ENCODE data around the gene OTOF. TPM values are rescaled to one million over a fixed set of nuclear protein-coding genes. Genes with fewer than 3 reads are reported as not detected.

Gene OTOF
- total RNA-seq = not detected in 2 replicates

DNA sequence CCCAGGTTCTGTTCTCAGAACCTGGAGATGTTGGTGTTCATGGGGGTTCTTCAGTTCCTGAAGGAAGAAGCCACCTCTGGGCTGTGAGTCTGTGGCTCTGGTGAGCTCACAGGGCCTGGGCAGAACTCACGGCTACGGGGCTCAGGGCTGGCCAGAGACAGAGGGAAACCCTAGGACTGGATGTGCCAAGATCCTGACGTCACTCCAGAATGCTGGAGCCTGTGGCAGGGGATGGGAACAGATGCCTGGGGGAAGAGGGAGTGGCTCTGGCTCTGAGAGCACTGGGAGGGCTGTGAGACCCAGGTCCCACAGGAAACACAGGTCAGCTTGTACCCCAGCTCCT, at the start of gene OTOF:
TSS of gene OTOF (minus strand) at position 214 of the 343 bp plus-strand sequence.
- no peaks in the 10 kb centered on the region for H3K36me3 ChIP-seq (ENCODE audit: control insufficient read depth, insufficient read depth, low read length)
- no peak within 1 kb of the TSS for H3K4me3 ChIP-seq (ENCODE audit: low read depth, low read length)
- DNase-seq (ENCODE audit: low read depth) = no peak
- H3K27me3 ChIP-seq (ENCODE audit: control insufficient read depth, insufficient read depth, low read length) = peaks cover 6% of the 10 kb centered on the region
- TF ChIP-seq, protein P1, sequence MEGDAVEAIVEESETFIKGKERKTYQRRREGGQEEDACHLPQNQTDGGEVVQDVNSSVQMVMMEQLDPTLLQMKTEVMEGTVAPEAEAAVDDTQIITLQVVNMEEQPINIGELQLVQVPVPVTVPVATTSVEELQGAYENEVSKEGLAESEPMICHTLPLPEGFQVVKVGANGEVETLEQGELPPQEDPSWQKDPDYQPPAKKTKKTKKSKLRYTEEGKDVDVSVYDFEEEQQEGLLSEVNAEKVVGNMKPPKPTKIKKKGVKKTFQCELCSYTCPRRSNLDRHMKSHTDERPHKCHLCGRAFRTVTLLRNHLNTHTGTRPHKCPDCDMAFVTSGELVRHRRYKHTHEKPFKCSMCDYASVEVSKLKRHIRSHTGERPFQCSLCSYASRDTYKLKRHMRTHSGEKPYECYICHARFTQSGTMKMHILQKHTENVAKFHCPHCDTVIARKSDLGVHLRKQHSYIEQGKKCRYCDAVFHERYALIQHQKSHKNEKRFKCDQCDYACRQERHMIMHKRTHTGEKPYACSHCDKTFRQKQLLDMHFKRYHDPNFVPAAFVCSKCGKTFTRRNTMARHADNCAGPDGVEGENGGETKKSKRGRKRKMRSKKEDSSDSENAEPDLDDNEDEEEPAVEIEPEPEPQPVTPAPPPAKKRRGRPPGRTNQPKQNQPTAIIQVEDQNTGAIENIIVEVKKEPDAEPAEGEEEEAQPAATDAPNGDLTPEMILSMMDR (IDR thresholded peaks at IDR 0.05; ENCODE audit: insufficient read depth, low read length, poor library complexity, severe bottlenecking) = no peak

DNA sequence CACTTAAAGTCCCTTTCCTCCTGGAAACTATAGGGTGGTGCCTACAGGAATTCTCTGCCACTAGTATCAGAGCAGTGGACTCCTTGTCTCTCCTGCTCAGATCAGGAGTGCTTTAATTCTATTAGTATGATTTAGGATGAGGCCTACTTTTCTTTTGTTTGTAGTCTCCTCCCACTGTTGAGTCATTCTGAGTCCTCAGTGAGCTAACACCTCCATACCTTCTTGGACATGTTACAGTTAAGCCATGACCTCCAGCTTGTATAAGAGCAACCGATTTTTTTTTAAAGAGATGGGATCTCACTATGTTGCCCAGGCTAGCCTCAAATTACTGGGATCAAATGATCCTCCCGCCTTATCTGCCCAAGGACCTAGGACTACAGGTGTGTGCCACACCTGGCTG, 48.7 kb upstream of the OTOF start:
- no peak for DNase-seq (ENCODE audit: low read depth)
- H3K4me3 ChIP-seq (ENCODE audit: low read depth, low read length) = no peak overlapping the region
- TF ChIP-seq, protein P1 (IDR thresholded peaks at IDR 0.05; ENCODE audit: insufficient read depth, low read length, poor library complexity, severe bottlenecking) = no peak
- peaks cover 16% of the 10 kb centered on the region for H3K27me3 ChIP-seq (ENCODE audit: control insufficient read depth, insufficient read depth, low read length)
- H3K36me3 ChIP-seq (ENCODE audit: control insufficient read depth, insufficient read depth, low read length) = no peaks in the 10 kb centered on the region

DNA sequence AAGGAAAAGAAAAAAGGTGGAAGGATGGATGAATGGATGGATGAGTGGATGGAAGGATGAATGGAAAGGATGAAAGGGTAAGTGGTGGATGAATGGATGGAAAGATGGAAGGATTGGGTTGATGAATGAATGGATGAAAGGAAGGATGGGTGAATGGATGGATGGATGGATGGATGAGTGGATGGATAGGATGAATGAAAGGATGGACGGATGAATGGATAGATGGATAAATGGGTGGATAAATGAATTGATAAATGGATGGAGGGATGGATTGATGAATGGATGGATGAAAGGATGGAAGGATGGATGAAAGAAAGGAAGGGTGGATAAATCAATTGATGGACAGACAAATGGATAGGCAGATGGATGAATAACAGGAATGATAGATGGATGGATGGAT, 48.2 kb upstream of the OTOF start:
- TF ChIP-seq, protein P1 (IDR thresholded peaks at IDR 0.05; ENCODE audit: insufficient read depth, low read length, poor library complexity, severe bottlenecking) = no peak
- no peak for DNase-seq (ENCODE audit: low read depth)
- no peaks in the 10 kb centered on the region for H3K36me3 ChIP-seq (ENCODE audit: control insufficient read depth, insufficient read depth, low read length)
- H3K27me3 ChIP-seq (ENCODE audit: control insufficient read depth, insufficient read depth, low read length) = peaks cover 20% of the 10 kb centered on the region
- H3K4me3 ChIP-seq (ENCODE audit: low read depth, low read length) = no peak overlapping the region

DNA sequence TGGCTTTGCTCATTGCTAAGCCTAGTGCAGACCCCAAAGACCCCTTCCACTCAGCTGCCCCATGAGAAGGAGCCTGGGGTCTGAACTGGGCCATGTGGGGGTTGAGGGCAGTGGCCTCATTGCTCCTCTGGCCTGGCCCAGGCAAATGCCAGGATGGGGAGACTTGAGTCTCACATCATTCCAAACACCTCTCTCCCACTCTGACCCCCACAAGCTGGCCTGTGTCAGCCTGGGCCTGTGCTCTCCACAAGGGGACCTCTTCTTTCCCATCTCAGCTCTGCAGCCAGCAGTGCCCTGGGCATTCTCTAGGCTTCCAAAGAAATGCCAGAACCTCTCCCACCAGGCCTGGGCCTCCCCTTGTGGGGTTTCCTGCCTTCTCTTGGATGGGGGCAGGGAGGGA, 45.8 kb upstream of the OTOF start:
- H3K36me3 ChIP-seq (ENCODE audit: control insufficient read depth, insufficient read depth, low read length) = no peaks in the 10 kb centered on the region
- H3K27me3 ChIP-seq (ENCODE audit: control insufficient read depth, insufficient read depth, low read length) = peaks cover 35% of the 10 kb centered on the region
- TF ChIP-seq, protein P1 (IDR thresholded peaks at IDR 0.05; ENCODE audit: insufficient read depth, low read length, poor library complexity, severe bottlenecking) = no peak
- DNase-seq (ENCODE audit: low read depth) = no peak
- H3K4me3 ChIP-seq (ENCODE audit: low read depth, low read length) = no peak overlapping the region

DNA sequence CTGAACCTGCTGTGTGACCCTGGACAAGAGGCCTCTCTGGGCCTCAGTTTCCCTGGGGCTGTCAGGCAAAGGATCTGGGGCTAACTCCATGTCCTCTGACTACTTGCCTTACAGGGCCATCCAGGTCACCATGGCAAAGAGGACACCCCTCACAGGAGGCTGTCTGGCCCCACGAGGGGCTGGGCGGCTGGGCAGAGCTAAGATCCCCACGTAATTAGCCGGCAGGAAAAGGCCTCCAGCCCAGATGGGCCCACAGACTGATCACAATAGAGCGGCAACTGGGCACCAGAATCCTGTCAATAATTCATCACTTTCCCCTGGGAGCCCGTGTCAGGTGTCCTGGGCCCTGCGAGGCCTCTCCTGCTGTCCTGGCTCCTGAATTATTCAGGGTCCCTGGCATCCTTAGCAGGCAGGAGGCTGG, 44.8 kb upstream of the OTOF start:
- DNase-seq (ENCODE audit: low read depth) = no peak
- H3K4me3 ChIP-seq (ENCODE audit: low read depth, low read length) = no peak overlapping the region
- peaks cover 36% of the 10 kb centered on the region for H3K27me3 ChIP-seq (ENCODE audit: control insufficient read depth, insufficient read depth, low read length)
- TF ChIP-seq, protein P1 (IDR thresholded peaks at IDR 0.05; ENCODE audit: insufficient read depth, low read length, poor library complexity, severe bottlenecking) = no peak
- no peaks in the 10 kb centered on the region for H3K36me3 ChIP-seq (ENCODE audit: control insufficient read depth, insufficient read depth, low read length)

DNA sequence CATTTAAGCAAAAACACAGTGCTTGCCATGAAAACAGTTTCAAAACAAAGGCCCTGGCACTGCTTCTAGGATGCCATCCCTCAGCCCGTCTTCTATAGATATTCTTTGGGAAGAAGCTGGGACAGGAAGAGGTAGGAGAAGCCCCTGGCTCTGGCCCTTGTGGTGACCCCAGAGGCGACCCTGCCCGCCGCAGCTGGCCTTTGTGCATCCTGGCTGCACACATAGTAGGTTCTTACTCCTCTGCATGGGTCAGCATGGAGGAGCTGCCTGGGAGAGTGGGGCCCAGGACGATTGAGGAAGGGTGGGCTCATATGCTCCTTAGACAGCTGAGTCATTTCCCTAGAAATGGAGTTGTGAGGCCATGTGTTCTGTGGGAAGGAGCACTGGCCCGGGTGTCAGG, 44.4 kb upstream of the OTOF start:
- H3K27me3 ChIP-seq (ENCODE audit: control insufficient read depth, insufficient read depth, low read length) = peaks cover 36% of the 10 kb centered on the region
- H3K36me3 ChIP-seq (ENCODE audit: control insufficient read depth, insufficient read depth, low read length) = no peaks in the 10 kb centered on the region
- TF ChIP-seq, protein P1 (IDR thresholded peaks at IDR 0.05; ENCODE audit: insufficient read depth, low read length, poor library complexity, severe bottlenecking) = no peak
- no peak for DNase-seq (ENCODE audit: low read depth)
- H3K4me3 ChIP-seq (ENCODE audit: low read depth, low read length) = no peak overlapping the region

All from kidney epithelial cell (primary cell).